ENCODE data around the gene COL3A1. TPM values are rescaled to one million over a fixed set of nuclear protein-coding genes. Genes with fewer than 3 reads are reported as not detected.

The COL3A1 gene
- total RNA-seq, 1 donor from 2014 or later: 7,546 TPM

GRCh38 chr2:189020179-189020578 is 46.0 kb downstream of the COL3A1 start:
- no peak for DNase-seq (ENCODE audit: extremely low spot score, unreplicated experiment)
- H3K36me3 Mint-ChIP-seq (ENCODE audit: unreplicated experiment): peaks cover 14% of the 10 kb centered on the region

GRCh38 chr2:189022053-189022481 is 47.9 kb downstream of the COL3A1 start:
- peak overlapping the region; percentile 85 for H3K27ac Mint-ChIP-seq (ENCODE audit: unreplicated experiment)

More at GRCh38 chr2:189020179-189020578, 46.0 kb downstream of the COL3A1 start:
- no peaks in the 10 kb centered on the region for H3K27me3 Mint-ChIP-seq (ENCODE audit: unreplicated experiment)
- H3K4me1 Mint-ChIP-seq (ENCODE audit: unreplicated experiment): peaks cover 79% of the 10 kb centered on the region
- no peak overlapping the region for H3K4me3 Mint-ChIP-seq (ENCODE audit: unreplicated experiment)
- H3K9me3 Mint-ChIP-seq (ENCODE audit: unreplicated experiment): no peaks in the 10 kb centered on the region
- no peak for TF ChIP-seq CTCF (IDR thresholded peaks at IDR 0.05)
- peak overlapping the region; percentile 84 for H3K27ac Mint-ChIP-seq (ENCODE audit: unreplicated experiment)

GRCh38 chr2:189022492-189022891 is 48.3 kb downstream of the COL3A1 start:
- no peak overlapping the region for H3K4me3 Mint-ChIP-seq (ENCODE audit: unreplicated experiment)
- peaks cover 65% of the 10 kb centered on the region for H3K4me1 Mint-ChIP-seq (ENCODE audit: unreplicated experiment)
- H3K9me3 Mint-ChIP-seq (ENCODE audit: unreplicated experiment): no peaks in the 10 kb centered on the region
- TF ChIP-seq CTCF (IDR thresholded peaks at IDR 0.05): no peak
- no peak for DNase-seq (ENCODE audit: extremely low spot score, unreplicated experiment)
- peaks cover 20% of the 10 kb centered on the region for H3K36me3 Mint-ChIP-seq (ENCODE audit: unreplicated experiment)
- H3K27me3 Mint-ChIP-seq (ENCODE audit: unreplicated experiment): no peaks in the 10 kb centered on the region
- peak overlapping the region; percentile 85 for H3K27ac Mint-ChIP-seq (ENCODE audit: unreplicated experiment)

More at GRCh38 chr2:189022053-189022481, 47.9 kb downstream of the COL3A1 start:
- Mint-ChIP-seq H3K27me3 (ENCODE audit: unreplicated experiment) (no peaks in the 10 kb centered on the region), H3K4me1 (ENCODE audit: unreplicated experiment) (peaks cover 69% of the 10 kb centered on the region), H3K4me3 (ENCODE audit: unreplicated experiment) (no peak overlapping the region), H3K36me3 (ENCODE audit: unreplicated experiment) (peaks cover 20% of the 10 kb centered on the region), H3K9me3 (ENCODE audit: unreplicated experiment) (no peaks in the 10 kb centered on the region)
- DNase-seq (ENCODE audit: extremely low spot score, unreplicated experiment): no peak
- TF ChIP-seq CTCF (IDR thresholded peaks at IDR 0.05): no peak

GRCh38 chr2:189024901-189025618 is 50.9 kb downstream of the COL3A1 start:
- TF ChIP-seq CTCF (IDR thresholded peaks at IDR 0.05): peak; percentile 54
- H3K36me3 Mint-ChIP-seq (ENCODE audit: unreplicated experiment): peaks cover 20% of the 10 kb centered on the region
- peak overlapping the region; percentile 35 for H3K27ac Mint-ChIP-seq (ENCODE audit: unreplicated experiment)
- no peak overlapping the region for H3K4me3 Mint-ChIP-seq (ENCODE audit: unreplicated experiment)
- H3K9me3 Mint-ChIP-seq (ENCODE audit: unreplicated experiment): no peaks in the 10 kb centered on the region
- no peak for DNase-seq (ENCODE audit: extremely low spot score, unreplicated experiment)
- H3K27me3 Mint-ChIP-seq (ENCODE audit: unreplicated experiment): no peaks in the 10 kb centered on the region
- peaks cover 41% of the 10 kb centered on the region for H3K4me1 Mint-ChIP-seq (ENCODE audit: unreplicated experiment)

GRCh38 chr2:189037518-189037917 is 63.3 kb downstream of the COL3A1 start:
- Mint-ChIP-seq H3K4me3 (ENCODE audit: unreplicated experiment) (no peak overlapping the region), H3K9me3 (ENCODE audit: unreplicated experiment) (no peaks in the 10 kb centered on the region), H3K36me3 (ENCODE audit: unreplicated experiment) (peaks cover 73% of the 10 kb centered on the region), H3K27ac (ENCODE audit: unreplicated experiment) (peak overlapping the region; percentile 59), H3K4me1 (ENCODE audit: unreplicated experiment) (peaks cover 29% of the 10 kb centered on the region), H3K27me3 (ENCODE audit: unreplicated experiment) (no peaks in the 10 kb centered on the region)
- DNase-seq (ENCODE audit: extremely low spot score, unreplicated experiment): no peak
- TF ChIP-seq CTCF (IDR thresholded peaks at IDR 0.05): no peak
